ENCODE measurements around the gene XCL1.
"Not testable (repeated sequence)": the region's sequence is repeated elsewhere in the genome, so short reads cannot be mapped to it uniquely, and the experiment has no call there.

The XCL1 gene

GRCh38 chr1:168561989-168562388, 14.4 kb upstream of the XCL1 start:
- in situ Hi-C loops (cut with MboI; ENCODE audit: low pct_unique_long_range_greater_than_20kb, low sequenced_read_pairs) = no loop called here
- peak; percentile 39 for DNase-seq

GRCh38 chr1:168565825-168566224, 10.6 kb upstream of the XCL1 start:
- DNase-seq = no peak
- in situ Hi-C loops (cut with MboI; ENCODE audit: low pct_unique_long_range_greater_than_20kb, low sequenced_read_pairs) = no loop called here

GRCh38 chr1:168567007-168567406, 9.4 kb upstream of the XCL1 start:
- no peak for DNase-seq
- in situ Hi-C loops (cut with MboI; ENCODE audit: low pct_unique_long_range_greater_than_20kb, low sequenced_read_pairs) = no loop called here

DNA sequence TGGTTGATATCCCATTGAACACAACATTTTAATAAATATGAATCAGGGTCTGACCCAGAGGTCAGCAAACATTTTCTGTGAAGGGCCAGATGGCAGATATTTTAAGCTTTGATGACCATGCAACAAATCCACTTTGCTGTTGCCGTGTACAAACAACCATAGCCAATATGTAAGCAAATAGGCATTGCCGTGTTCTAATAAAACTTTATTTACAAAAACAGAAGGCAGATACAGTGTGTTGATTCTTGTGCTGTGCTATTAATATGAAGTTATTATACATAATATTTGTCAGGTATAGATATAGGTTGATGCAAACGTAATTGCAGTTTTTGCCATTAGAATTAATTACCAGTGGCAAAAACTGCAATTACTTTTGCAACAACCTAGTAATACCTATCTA, 8.8 kb upstream of the XCL1 start:
- in situ Hi-C loops (cut with MboI; ENCODE audit: low pct_unique_long_range_greater_than_20kb, low sequenced_read_pairs) = no loop called here

GRCh38 chr1:168568346-168568745, 8.1 kb upstream of the XCL1 start:
- in situ Hi-C loops (cut with MboI; ENCODE audit: low pct_unique_long_range_greater_than_20kb, low sequenced_read_pairs) = no loop called here

More for the DNA sequence above, 8.8 kb upstream of the XCL1 start:
- DNase-seq = no peak

GRCh38 chr1:168570652-168571051, 5.8 kb upstream of the XCL1 start:
- no peak for DNase-seq
- in situ Hi-C loops (cut with MboI; ENCODE audit: low pct_unique_long_range_greater_than_20kb, low sequenced_read_pairs) = no loop called here

More at GRCh38 chr1:168568346-168568745, 8.1 kb upstream of the XCL1 start:
- no peak for DNase-seq

GRCh38 chr1:168572633-168573032, 3.8 kb upstream of the XCL1 start:
- in situ Hi-C loops (cut with MboI; ENCODE audit: low pct_unique_long_range_greater_than_20kb, low sequenced_read_pairs) = no loop called here
- no peak for DNase-seq

DNA sequence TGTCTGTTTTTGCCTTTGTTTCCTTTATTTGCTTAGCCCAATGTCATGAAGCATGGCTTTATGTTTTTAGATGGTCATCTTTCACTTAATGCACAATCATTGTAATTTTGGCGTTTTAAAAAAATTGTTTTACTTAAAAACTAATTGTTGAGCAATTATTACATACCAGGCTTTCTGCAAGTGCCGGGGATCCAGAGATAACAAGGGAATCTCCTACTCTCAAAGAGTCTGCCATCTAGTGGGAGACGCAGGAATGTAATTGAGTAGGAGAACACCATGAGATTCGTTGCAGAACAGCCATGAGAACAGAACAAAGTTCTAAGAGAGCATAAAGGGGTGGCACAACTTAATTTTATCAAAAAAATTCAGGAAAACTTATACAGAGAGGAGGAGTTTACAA, 2.2 kb upstream of the XCL1 start:
- DNase-seq = peak; percentile 59
- in situ Hi-C loops (cut with MboI; ENCODE audit: low pct_unique_long_range_greater_than_20kb, low sequenced_read_pairs) = not testable (repeated sequence)

DNA sequence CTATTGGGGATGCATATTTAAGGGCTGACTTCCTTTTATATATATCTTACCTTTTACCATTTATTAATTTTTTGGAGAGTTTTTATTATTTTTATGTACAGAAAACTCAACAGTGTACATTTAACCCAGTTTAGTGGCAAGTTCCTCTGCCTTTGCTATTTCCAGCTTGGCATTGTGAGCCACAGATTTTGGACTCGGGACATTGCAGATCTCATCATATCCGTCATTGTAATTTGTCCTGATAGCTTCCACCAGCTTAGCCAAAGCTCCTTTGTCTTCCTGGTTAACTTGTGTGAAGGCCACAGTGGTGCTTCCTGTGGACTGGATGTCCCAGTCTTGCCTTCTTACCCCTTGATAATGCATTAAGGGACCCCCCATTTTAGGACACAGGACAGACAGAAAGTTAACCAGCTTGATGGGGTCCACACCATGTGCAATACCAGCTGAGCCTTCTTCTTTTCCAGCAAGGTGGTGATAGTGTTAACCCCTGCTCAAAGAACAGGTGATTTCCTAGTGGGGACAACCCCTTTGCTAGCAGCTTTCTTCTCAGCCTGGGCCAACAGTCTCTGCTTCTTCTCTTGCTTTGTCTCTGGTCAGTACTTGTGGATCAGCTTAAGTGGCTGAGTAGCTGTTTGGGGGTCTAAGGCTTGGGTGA, 2.3 kb downstream of the XCL1 start:
- in situ Hi-C loops (cut with MboI; ENCODE audit: low pct_unique_long_range_greater_than_20kb, low sequenced_read_pairs); DNase-seq: not testable (repeated sequence)

DNA sequence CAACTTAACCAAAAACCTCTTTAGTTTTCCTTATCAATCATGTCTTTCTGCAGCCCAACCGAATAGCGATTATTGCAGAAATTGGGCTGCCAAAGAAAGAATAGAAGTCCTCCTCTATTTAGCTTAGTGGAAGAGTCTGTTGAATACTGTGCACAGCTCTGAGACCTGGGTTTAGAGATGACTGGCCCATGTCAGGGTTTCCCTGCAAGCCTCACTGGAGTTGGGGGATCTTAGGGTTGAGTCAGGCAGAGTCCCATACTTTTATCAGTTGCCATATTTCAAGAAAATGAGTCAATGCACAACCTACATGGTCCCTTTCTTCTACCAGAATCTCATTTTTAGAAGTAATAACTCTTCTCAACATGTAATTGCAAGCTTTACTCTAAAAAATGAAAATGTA, 3.9 kb downstream of the XCL1 start:
- in situ Hi-C loops (cut with MboI; ENCODE audit: low pct_unique_long_range_greater_than_20kb, low sequenced_read_pairs); DNase-seq: not testable (repeated sequence)

DNA sequence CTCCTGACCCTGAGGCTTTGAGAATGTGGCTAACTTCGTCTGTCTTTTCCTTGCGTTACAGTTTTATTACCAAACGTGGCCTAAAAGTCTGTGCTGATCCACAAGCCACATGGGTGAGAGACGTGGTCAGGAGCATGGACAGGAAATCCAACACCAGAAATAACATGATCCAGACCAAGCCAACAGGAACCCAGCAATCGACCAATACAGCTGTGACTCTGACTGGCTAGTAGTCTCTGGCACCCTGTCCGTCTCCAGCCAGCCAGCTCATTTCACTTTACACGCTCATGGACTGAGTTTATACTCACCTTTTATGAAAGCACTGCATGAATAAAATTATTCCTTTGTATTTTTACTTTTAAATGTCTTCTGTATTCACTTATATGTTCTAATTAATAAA, 4.6 kb downstream of the XCL1 start:
- in situ Hi-C loops (cut with MboI; ENCODE audit: low pct_unique_long_range_greater_than_20kb, low sequenced_read_pairs); DNase-seq: not testable (repeated sequence)

DNA sequence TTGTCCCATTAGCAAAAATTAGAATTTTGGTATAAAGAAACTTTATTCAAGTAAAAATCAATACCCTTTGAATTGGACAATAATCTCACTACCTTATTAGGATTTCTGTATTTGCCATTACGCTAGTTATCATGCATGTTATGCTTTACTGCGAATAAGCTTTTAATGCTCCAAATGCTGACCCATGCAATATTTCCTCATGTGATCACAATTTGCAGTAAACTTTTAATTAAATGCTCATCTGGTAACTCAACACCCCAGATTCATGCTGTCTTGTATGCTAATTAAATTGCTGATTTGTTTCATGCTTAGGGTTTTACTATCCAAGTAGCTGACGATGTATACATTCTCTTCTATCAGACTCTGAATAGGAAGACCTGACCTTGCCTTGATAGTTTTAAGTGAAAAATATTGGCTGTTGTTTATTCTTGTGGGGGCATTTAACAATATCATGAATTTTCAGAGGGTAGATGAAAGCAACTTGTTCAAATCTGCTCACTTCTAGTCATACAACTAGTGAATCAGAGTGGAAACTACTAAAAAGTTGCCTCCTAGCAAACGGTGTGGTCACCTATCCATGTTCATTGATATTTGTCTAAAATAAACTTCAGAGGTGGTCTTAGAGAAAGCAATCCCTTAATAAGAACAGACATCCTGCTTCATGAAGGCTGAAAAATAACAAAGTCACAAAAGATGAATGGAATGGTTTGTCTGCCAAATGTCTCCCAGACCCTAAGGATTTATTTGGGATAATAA, 5.6 kb downstream of the XCL1 start:
- no peak for DNase-seq
- in situ Hi-C loops (cut with MboI; ENCODE audit: low pct_unique_long_range_greater_than_20kb, low sequenced_read_pairs) = no loop called here

GRCh38 chr1:168582688-168583336, 6.4 kb downstream of the XCL1 start:
- DNase-seq = no peak
- in situ Hi-C loops (cut with MboI; ENCODE audit: low pct_unique_long_range_greater_than_20kb, low sequenced_read_pairs) = no loop called here

GRCh38 chr1:168583571-168583970, 7.2 kb downstream of the XCL1 start:
- no peak for DNase-seq
- in situ Hi-C loops (cut with MboI; ENCODE audit: low pct_unique_long_range_greater_than_20kb, low sequenced_read_pairs) = no loop called here

GRCh38 chr1:168585191-168585590, 8.8 kb downstream of the XCL1 start:
- no peak for DNase-seq
- in situ Hi-C loops (cut with MboI; ENCODE audit: low pct_unique_long_range_greater_than_20kb, low sequenced_read_pairs) = no loop called here

GRCh38 chr1:168585937-168586336, 9.5 kb downstream of the XCL1 start:
- in situ Hi-C loops (cut with MboI; ENCODE audit: low pct_unique_long_range_greater_than_20kb, low sequenced_read_pairs) = no loop called here
- no peak for DNase-seq

DNA sequence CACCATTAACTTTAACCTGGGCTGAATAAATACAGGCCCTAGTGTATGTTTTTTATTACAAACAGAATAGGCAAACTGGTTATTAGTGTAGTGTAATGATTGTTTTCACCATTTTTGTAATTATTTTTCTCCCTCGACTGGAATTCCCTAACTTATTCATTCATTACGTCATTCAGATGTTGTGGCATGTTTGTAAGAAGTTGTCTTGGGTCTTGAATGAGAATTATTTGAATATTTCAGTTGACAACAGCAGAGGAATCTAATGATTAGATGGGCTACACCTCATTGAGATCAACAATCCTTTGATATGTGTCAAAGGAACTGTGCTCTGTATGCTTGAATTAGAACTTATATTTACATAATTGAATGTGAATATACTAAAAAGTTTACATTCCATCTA, 12.8 kb downstream of the XCL1 start:
- in situ Hi-C loops (cut with MboI; ENCODE audit: low pct_unique_long_range_greater_than_20kb, low sequenced_read_pairs) = no loop called here

DNA sequence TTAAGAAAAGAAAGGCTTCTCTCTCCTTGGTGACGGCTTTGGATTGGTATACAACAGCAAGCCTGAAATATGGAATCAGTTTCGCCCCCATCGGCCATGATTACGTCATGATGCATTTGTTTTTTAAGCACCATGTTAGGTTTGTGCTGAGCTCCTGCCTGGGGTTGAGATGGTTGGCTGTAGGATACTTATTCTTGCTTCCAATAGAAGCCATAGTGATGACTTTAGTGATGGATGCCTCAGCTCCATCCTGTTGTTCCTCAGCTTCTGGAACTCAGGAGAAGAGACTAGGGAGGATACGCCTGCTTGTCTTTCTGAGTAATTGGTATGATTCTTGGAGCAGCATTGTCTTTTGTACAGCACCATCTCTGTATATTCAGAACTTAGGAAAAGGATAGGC, 14.7 kb downstream of the XCL1 start:
- in situ Hi-C loops (cut with MboI; ENCODE audit: low pct_unique_long_range_greater_than_20kb, low sequenced_read_pairs) = loop anchor here (10.0 kb wide), 1 partner anchor 146 kb away; no protein-coding TSS in a partner anchor
- DNase-seq = no peak

More for the DNA sequence above, 12.8 kb downstream of the XCL1 start:
- no peak for DNase-seq

DNA sequence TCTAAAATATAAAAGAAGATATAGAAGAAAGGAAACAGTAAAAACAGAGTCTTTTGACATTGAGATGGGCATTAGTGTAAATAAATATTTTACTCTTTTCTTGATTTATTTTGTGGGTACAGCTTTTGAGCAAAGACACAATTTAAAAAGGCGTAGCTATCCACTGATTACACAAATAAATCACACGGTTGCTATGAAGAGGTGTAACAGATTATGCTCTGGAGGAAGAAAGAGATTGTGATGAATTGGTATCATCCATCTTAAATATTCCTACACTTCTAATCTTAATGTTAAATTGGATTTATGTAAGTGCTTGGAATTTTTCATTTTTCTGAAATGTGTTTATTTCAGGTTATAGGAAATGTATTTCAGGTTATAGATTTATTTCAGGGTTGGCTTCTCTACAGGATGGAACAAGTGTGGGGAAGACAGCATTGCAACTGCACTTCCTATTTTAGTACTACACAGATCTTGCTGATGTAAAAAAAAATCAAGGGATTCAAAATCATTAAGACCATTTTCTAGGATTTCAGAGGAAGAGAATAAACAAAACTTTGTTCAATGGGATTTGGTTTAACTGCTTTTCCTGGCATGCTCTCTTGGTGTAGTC, 15.3 kb downstream of the XCL1 start:
- in situ Hi-C loops (cut with MboI; ENCODE audit: low pct_unique_long_range_greater_than_20kb, low sequenced_read_pairs) = loop anchor here (10.0 kb wide), 1 partner anchor 147 kb away; no protein-coding TSS in a partner anchor
- no peak for DNase-seq

DNA sequence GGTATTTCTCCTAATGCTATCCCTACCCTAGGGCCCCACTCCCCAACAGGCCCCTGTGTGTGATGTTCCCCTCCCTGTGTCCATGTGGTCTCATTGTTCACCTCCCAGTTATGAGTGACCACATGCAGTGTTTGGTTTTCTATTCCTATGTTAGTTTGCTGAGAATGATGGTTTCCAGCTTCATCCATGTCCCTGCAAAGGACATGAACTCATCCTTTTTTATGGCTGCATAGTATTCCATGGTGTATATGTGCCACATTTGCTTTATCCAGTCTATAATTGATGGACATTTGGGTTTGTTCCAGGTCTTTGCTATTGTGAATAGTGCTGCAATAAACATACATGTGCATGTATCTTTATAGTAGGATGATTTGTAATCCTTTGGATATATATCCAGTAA, 19.0 kb downstream of the XCL1 start:
- in situ Hi-C loops (cut with MboI; ENCODE audit: low pct_unique_long_range_greater_than_20kb, low sequenced_read_pairs) = loop anchor here (10.0 kb wide), 1 partner anchor 151 kb away; no protein-coding TSS in a partner anchor
- not testable (repeated sequence) for DNase-seq
